ENCODE results near the gene SPTAN1. TPM values are rescaled to one million over a fixed set of nuclear protein-coding genes. Genes with fewer than 3 reads are reported as not detected.

Gene SPTAN1
- total RNA-seq, 6 experiments from 2014 or later, result 74.6 to 141 (median 98.6) TPM

DNA sequence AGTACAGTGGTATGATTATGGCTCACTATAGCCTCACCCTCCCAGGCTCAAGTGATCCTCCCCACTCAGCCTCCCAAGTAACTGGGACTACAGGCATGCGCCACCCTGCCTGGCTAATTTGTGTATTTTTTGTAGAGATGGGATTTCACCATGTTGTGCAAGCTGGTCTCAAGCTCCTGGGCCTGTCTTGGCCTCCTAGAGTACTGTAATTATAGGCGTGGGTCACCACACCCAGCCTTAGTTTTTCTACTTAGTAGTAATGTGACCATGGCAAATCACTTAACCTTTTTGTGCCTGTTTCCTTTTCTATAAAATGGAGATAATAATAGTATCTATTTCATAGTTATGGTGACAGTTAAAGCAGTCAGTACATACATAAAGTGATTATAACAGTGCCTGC is 25.7 kb upstream of the SPTAN1 start:
- Histone ChIP-seq H3K4me3 (no peak overlapping the region), H3K4me1 (peaks cover 0 to 16% (median 6%) of the 10 kb centered on the region in 4 donors), H3K27ac (no peak overlapping the region), H3K9me3 (no peaks in the 10 kb centered on the region), H3K27me3 (no peaks in the 10 kb centered on the region), H3K36me3 (peaks cover 5 to 55% (median 14%) of the 10 kb centered on the region in 4 donors)
- intact Hi-C loops (cut with DNase I), result loop anchor here in 1 of 2 donors (10.0 kb wide), 1 partner anchor 58 kb away; no protein-coding TSS in a partner anchor
- TF ChIP-seq POLR2A (IDR thresholded peaks at IDR 0.05) (no peak), CTCF (IDR thresholded peaks at IDR 0.05) (no peak)
- ATAC-seq, result no peak
- 92% methylated on average over 2 of the region's 2 CpGs for WGBS (ENCODE audit: insufficient coverage, low coverage, low lambda C conversion rate, missing lambda C conversion rate)
- DNase-seq, result no peak

- H3K27ac ChIP-seq, result no peak overlapping the region
- 87% methylated on average over 15 of the region's 15 CpGs for WGBS (ENCODE audit: insufficient coverage, low coverage, low lambda C conversion rate, missing lambda C conversion rate)
- DNase-seq, result no peak
- peak in 3 of 4 donors; percentile 39 to 75 (median 73) for ATAC-seq
- no peak overlapping the region for H3K4me3 ChIP-seq
- TF ChIP-seq CTCF (IDR thresholded peaks at IDR 0.05), result no peak
- no peak for TF ChIP-seq POLR2A (IDR thresholded peaks at IDR 0.05)
- H3K9me3 ChIP-seq, result no peaks in the 10 kb centered on the region
- H3K4me1 ChIP-seq, result peaks cover 0 to 3% (median 2%) of the 10 kb centered on the region in 4 donors
- intact Hi-C loops (cut with DNase I), result loop anchor here in 1 of 2 donors (10.0 kb wide), 1 partner anchor 56 kb away; no protein-coding TSS in a partner anchor
- no peaks in the 10 kb centered on the region for H3K27me3 ChIP-seq
- H3K36me3 ChIP-seq, result peaks cover 5 to 71% (median 15%) of the 10 kb centered on the region in 4 donors
These were observed 23.8 kb upstream of the SPTAN1 start for GRCh38 chr9:128528445-128529160.

GRCh38 chr9:128529191-128529590 is 23.2 kb upstream of the SPTAN1 start:
- DNase-seq (no peak), ATAC-seq (peak; percentile 22 to 84 (median 53))
- no peaks in the 10 kb centered on the region for H3K27me3 ChIP-seq
- TF ChIP-seq CTCF (IDR thresholded peaks at IDR 0.05) (no peak), POLR2A (IDR thresholded peaks at IDR 0.05) (no peak)
- intact Hi-C loops (cut with DNase I), result loop anchor here in 1 of 2 donors (10.0 kb wide), 1 partner anchor 56 kb away; no protein-coding TSS in a partner anchor
- H3K27ac ChIP-seq, result no peak overlapping the region
- peaks cover 5 to 77% (median 17%) of the 10 kb centered on the region in 4 donors for H3K36me3 ChIP-seq
- H3K4me3 ChIP-seq, result no peak overlapping the region
- WGBS (ENCODE audit: insufficient coverage, low coverage, low lambda C conversion rate, missing lambda C conversion rate), result 63% methylated on average over 3 of the region's 4 CpGs
- no peaks in the 10 kb centered on the region for H3K9me3 ChIP-seq
- no peaks in the 10 kb centered on the region for H3K4me1 ChIP-seq

DNA sequence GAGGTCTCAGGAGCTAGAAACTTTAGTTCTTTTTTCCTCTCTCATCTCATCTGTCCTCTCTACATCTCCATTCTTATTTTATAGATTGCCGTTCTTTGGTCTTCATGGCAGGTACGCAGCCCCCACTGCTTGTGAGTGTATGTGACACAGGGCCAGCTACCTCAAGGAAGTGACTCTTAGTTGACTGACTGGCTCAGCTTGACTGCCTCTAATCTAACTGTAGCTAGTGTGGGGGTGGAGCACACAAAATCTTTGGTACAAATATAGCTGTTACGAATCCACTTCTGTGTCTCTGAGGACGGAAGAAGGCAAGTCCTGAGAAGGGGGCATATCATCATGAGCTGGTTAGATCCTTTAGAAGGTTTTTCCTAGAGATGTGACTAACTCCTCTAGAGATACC is 19.8 kb upstream of the SPTAN1 start:
- WGBS (ENCODE audit: insufficient coverage, low coverage, low lambda C conversion rate, missing lambda C conversion rate), result 94% methylated on average over 4 of the region's 4 CpGs
- ATAC-seq (no peak), DNase-seq (no peak)
- Histone ChIP-seq H3K27me3 (no peaks in the 10 kb centered on the region), H3K36me3 (peaks cover 3 to 71% (median 11%) of the 10 kb centered on the region in 4 donors), H3K4me1 (no peaks in the 10 kb centered on the region), H3K9me3 (no peaks in the 10 kb centered on the region), H3K4me3 (no peak overlapping the region), H3K27ac (no peak overlapping the region)
- no peak for TF ChIP-seq POLR2A (IDR thresholded peaks at IDR 0.05)
- intact Hi-C loops (cut with DNase I), result no loop called here

Data from right lobe of liver (tissue), 6 donors.